Tibial artery (tissue), 4 donors: Measurements from ENCODE around the gene RNF111.
"Not testable (repeated sequence)": the region's sequence is repeated elsewhere in the genome, so short reads cannot be mapped to it uniquely, and the experiment has no call there.

Experiments
- DNase-seq, 2 donors: peaks; one replicate each; pipeline ENCODE4 v3.0.0-alpha.2; 2019
- H3K27ac ChIP-seq, 2 donors: fragments of 200-600 bp; sonication (generic) in 1 of 2; 1 replicate in 1 of 2; 2 replicates in 1 of 2; pipeline ENCODE4 v1.5.1; 2018 to 2019; ENCODE audit warnings: mild to moderate bottlenecking in 1 of 2
- H3K27me3 ChIP-seq, 2 donors: fragments of 200-600 bp; sonication (generic) in 1 of 2; one replicate each; pipeline versions ENCODE4 v1.5.1 to v1.6.0; 2016 to 2019
- H3K36me3 ChIP-seq, 3 donors: fragments of 200-600 bp; sonication (generic) in 2 of 3; one replicate each; pipeline ENCODE4 v1.5.1; 2016 to 2019; ENCODE audit warnings: mild to moderate bottlenecking in 2 of 3
- H3K4me1 ChIP-seq, 4 donors: fragments of 200-600 bp; sonication (generic) in 2 of 4; 1 replicate in 3 of 4; 2 replicates in 1 of 4; pipeline ENCODE4 v1.5.1; 2016 to 2019
- H3K4me3 ChIP-seq, 2 donors: fragments of 200-600 bp; sonication (generic) in 1 of 2; 1 replicate in 1 of 2; 2 replicates in 1 of 2; pipeline ENCODE4 v1.5.1; 2018 to 2019; ENCODE audit warnings: mild to moderate bottlenecking in 2 of 2
- H3K9me3 ChIP-seq, 3 donors: fragments of 200-600 bp; sonication (generic) in 1 of 3; one replicate each; pipeline ENCODE4 v1.5.1; 2016 to 2019
- CTCF ChIP-seq, 2 experiments: fragments of 200-600 bp in 1 of 2; fragments of 450-650 bp in 1 of 2; IDR thresholded peaks; one replicate each; pipeline ENCODE4 v1.5.1; 2017 to 2019; ENCODE audit warnings: antibody characterized with exemption in 2 of 2, mild to moderate bottlenecking in 1 of 2, moderate library complexity in 1 of 2
- intact Hi-C: fragments of 100-400 bp; cut with DNase I; formaldehyde crosslinking; loops from one replicate; pipeline ENCODE4 v1.15.0; 2023; ENCODE audit warnings: low total_unique reads

Gene RNF111

GRCh38 chr15:59143281-59143680, 155.8 kb downstream of the RNF111 start:
- intact Hi-C loops: no loop called here
- TF ChIP-seq CTCF (IDR thresholded peaks at IDR 0.05): no peak
- no peaks in the 10 kb centered on the region for H3K27me3 ChIP-seq
- no peak for DNase-seq
- no peak overlapping the region for H3K27ac ChIP-seq
- peaks cover 26 to 75% (median 72%) of the 10 kb centered on the region in 3 donors for H3K36me3 ChIP-seq
- peaks cover 0 to 8% (median 5%) of the 10 kb centered on the region in 4 donors for H3K4me1 ChIP-seq
- H3K9me3 ChIP-seq: no peaks in the 10 kb centered on the region
- no peak overlapping the region for H3K4me3 ChIP-seq

- H3K27me3 ChIP-seq, H3K27ac ChIP-seq, DNase-seq, H3K9me3 ChIP-seq, intact Hi-C loops, H3K4me3 ChIP-seq: not testable (repeated sequence)
- H3K4me1 ChIP-seq: peaks cover 0 to 21% (median 9%) of the 10 kb centered on the region in 4 donors
- peaks cover 20 to 72% (median 59%) of the 10 kb centered on the region in 3 donors for H3K36me3 ChIP-seq
Observed at GRCh38 chr15:59144594-59144993, 157.1 kb downstream of the RNF111 start.
